ENCODE results near the gene GFRA4.

GRCh38 chr20:3612795-3613572, 50.2 kb downstream of the GFRA4 start:
- peak; percentile 25 for TF ChIP-seq CTCF (IDR thresholded peaks at IDR 0.05)
- no peak for TF ChIP-seq POLR2AphosphoS5 (IDR thresholded peaks at IDR 0.05; ENCODE audit: low read depth, low read length)
- no peak for TF ChIP-seq TCF7L2 (IDR thresholded peaks at IDR 0.05; ENCODE audit: low read depth, low read length)
- no peak for TF ChIP-seq REST (IDR thresholded peaks at IDR 0.05; ENCODE audit: insufficient read depth in 1 of 2, low read depth in 2 of 2, low read length in 1 of 2)
